ENCODE data around the gene ADAM8. TPM values are rescaled to one million over a fixed set of nuclear protein-coding genes. Genes with fewer than 3 reads are reported as not detected.
"Not testable (repeated sequence)": the region's sequence is repeated elsewhere in the genome, so short reads cannot be mapped to it uniquely, and the experiment has no call there.

ADAM8 gene
- total RNA-seq, 1 donor from 2014 or later, result 2.5 TPM

DNA sequence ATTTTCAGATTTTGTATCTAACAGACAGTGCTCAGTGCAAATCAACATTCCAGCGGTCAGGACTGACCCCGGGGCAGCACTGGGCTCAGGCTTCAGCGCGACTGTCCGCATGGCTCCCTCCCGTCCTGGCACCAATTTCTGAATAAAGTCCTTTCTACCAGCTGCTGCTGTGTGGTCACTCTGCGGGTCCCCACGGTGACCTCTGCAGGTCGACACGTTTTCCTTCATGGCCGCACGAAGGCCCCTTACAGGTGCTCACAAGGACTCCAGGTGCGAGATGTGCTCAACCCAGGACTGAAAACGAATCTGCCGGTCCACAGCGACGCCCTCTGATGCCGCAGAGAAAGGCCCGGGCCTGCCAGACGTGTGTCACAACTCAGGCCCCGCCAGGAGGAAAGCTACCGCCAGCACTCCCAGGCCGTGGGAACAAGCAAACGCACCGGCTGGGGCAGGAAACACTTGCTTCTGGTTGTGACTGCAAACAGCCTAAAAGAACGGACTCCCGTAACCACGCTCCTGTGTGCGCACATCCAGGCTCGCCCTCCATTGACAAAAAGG, 50.3 kb downstream of the ADAM8 start:
- DNase-seq (no peak), ATAC-seq (ENCODE audit: poor library complexity) (no peak)
- intact Hi-C loops (cut with DNase I), result no loop called here

DNA sequence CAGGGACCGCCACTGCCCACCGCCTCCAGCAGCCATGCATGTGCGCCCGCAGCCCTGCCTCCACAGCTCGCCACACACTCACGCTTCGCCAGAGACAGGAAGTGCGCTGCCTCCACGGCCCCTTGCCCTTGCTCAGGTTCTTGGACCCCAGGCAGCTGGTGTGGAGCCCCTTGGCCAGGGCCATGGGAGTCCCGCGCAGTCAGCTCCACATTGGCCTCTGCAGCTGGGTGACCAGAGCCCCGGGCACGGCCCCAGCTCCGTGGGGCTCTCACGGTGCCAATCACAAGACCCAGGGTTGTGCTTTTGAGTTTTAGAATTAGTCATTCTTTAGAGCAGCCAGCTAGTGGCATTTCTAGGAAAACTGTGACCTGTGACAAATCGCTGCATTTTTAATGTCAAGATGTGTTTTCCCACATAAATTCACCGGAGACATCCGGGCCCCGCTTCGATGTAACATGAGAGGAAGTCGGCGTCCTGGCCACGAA, 50.9 kb downstream of the ADAM8 start:
- DNase-seq (no peak), ATAC-seq (ENCODE audit: poor library complexity) (no peak)
- intact Hi-C loops (cut with DNase I), result no loop called here

DNA sequence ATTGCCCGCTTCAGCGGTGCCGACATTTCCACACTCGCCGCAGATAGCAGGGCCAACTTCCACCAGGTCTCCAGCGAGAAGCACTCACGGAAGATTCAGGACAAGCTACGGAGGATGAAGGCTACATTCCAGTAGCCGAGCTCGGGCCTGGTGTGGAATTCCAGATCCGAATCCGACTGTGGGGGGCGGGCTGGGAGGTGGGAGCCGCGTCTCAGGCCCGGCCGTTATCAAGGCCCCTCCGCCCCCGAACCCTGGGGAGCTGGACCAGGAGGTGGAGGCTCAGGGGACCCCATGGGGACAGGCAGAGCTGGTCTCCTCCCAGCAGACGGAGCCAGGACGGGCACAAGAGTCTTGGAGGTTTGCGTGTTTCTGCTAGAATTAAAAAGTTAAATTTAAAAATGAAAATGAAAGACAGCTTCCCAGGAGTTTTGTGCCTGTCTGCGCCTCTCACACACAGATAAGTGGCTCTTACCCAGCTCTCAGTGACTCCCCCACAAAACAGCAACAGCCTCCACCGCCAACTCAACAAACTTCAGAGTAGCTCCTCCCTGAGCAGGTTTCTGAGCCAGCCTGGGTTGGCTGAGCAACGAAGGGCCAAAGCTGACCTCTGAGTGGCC, 51.8 kb downstream of the ADAM8 start:
- DNase-seq, result no peak
- no peak for ATAC-seq (ENCODE audit: poor library complexity)
- intact Hi-C loops (cut with DNase I), result no loop called here

DNA sequence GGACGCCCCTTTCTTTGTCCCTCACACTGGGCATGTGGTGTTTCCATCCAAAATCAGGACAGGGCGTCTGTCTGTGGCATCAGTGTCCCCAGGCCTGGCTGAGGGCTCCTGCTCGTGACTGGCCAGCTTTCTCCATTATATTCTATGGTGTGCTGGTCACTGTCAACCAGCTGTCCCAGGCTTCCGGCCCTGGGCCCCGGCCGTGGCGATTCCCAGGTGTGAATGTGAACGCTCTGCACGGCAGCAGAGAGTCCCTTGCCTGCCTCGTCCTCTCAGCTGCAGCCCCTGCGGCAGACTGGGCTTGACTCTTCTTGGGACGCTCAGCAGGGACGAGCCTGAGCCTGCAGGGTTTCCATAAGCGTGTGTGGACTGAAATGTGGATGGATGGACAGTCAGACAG, 52.6 kb downstream of the ADAM8 start:
- ATAC-seq (ENCODE audit: poor library complexity) (no peak), DNase-seq (no peak)
- intact Hi-C loops (cut with DNase I), result no loop called here

DNA sequence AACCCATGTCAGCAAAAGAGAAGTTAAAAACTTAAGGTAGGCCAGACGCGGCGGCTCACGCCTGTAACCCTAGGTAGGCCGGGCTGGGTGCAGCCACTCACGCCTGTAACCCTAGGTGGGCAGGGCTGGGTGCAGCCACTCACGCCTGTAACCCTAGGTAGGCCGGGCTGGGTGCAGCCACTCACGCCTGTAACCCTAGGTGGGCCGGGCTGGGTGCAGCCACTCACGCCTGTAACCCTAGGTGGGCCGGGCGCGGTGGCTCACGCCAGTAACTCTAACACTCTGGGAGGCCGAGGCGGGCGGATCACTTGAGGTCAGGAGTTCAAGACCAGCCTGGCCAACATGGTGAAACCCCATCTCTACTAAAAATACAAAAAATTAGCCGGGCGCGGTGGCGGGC, 54.9 kb downstream of the ADAM8 start:
- not testable (repeated sequence) for ATAC-seq (ENCODE audit: poor library complexity)

DNA sequence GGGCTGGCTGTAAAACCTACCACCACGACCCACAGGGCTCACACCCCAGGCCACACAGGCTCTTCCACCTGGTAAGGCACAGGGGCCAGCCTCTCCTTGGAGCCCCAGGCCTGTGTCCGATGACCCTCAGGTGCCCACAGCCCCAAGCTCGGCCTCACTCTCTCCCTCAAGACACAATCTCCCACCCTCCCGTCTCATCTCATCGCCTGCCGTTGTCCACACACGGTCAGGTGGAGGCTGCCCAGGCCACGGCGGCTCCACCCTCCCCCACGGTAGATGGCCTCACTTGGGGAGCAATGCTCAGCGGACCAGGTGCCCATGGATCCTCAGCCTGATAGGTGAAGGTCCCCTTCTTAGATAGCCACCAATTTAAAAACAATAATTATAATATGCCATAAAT, 55.3 kb downstream of the ADAM8 start:
- intact Hi-C loops (cut with DNase I), result no loop called here
- ATAC-seq (ENCODE audit: poor library complexity) (no peak), DNase-seq (no peak)

More for the DNA sequence above, 54.9 kb downstream of the ADAM8 start:
- DNase-seq; intact Hi-C loops (cut with DNase I): not testable (repeated sequence)

DNA sequence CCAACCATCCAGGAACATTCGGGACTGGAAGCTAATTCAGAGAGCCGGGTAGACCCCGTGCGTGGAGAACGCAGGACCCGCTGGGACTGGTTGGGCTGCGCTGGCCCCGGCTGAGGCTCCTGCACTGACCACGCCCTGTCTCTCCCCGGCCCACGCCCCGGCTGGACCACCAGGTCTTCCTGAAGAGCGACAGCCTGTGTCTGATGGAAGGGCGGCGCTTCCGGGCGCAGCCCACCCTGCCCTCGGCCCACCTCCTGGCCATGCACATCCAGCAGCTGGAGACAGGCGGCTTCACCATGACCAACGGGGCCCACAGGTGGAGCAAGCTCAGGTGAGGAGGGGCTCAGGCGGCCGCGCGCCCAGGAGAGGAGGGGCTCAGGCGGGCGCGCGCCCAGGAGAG, 56.9 kb downstream of the ADAM8 start:
- no peak for ATAC-seq (ENCODE audit: poor library complexity)
- intact Hi-C loops (cut with DNase I), result no loop called here
- no peak for DNase-seq

DNA sequence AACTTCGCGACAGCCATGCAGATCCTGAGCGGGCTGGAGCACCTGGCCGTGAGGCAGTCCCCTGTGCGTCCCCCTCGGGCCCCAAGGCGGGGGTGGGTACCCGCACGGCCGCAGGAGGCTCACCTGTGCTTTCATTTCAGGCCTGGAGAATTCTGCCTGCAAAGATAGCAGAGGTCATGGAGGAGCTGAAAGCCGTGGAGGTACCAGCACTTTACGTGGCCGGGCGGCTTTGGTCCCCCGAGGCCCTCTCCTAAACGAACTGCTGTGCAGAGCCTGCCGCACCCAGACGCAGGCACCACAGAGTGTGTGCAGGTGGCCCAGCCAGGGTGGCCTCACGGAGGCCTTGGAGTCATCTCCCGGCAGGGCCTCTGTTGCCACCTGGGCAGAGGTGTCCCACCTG, 57.8 kb downstream of the ADAM8 start:
- intact Hi-C loops (cut with DNase I), result no loop called here
- DNase-seq, result no peak
- no peak for ATAC-seq (ENCODE audit: poor library complexity)

DNA sequence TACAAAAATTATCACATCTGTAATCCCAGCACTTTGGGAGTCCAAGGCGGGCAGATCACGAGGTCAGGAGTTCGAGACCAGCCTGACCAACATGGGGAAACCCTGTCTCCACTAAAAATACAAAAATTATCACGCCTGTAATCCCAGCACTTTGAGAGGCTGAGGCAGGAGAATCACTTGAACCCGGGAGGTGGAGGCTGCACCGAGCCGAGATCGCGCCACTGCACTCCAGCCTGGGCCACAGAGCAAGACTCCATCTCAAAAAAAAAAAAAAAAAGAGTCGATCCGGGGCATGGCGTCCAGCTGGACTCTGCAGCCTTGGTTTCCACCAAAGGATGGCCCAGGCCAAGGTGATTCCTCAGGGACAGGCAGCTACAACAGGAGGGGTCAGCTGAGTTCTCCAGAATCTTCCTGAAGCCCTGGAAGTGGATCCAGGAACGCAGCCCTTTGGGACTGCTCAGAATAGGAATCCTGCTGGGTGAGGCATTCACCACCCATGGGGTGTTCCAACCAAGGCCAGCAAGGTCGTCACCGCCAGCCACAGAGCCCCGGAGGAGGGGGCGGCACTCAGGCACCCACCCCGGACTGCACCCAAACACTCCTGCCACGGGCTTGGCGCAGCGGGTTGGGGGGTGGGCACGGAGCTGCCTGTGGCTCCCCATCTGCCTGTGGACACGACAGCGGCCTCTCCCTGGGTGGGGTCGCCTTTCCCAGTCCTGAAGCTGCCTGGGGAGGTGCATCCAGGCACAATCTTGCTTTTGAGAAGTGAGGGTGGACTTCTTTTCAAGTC, 58.7 kb downstream of the ADAM8 start:
- ATAC-seq (ENCODE audit: poor library complexity) (no peak), DNase-seq (no peak)

DNA sequence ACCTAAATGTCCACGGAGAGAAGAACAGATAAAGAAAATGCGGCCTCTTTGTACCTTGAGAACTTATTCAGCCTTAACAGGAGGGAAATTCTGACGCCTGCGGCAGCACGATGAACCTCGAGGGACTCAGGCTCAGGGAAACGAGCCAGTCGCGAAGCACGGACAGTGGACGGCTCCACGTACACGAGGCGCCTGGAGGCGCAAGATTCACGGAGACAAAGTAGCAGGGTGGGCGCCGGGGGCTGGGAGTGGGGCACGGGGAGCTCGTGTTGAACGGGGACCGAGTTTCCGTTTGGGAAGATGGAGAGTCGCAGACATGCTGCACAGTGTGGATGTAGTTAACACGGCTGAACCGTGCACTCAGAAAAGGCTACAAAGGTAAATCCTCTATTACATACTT, 59.9 kb downstream of the ADAM8 start:
- ATAC-seq (ENCODE audit: poor library complexity), result no peak
- intact Hi-C loops (cut with DNase I), result no loop called here
- no peak for DNase-seq

More for the DNA sequence above, 58.7 kb downstream of the ADAM8 start:
- intact Hi-C loops (cut with DNase I), result no loop called here

DNA sequence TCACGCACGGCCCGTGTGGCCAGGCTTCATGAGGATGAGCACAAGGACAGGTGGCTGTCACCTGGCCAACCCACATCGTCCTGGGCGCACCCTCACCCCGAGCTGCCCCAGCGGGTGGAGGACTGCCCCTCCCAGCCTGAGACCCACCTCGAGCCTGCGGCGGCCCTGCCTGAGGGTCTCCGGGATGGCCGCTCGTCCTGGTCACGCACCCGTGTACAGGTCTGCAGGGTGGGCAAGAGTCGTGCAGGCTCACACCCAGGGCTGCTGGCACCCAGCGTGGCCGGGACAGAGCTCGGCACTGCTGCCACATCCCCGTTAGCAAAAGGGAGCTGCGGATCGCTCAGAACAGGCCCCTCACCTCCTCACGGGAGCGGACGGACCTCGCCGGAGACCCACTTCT, 61.1 kb downstream of the ADAM8 start:
- intact Hi-C loops (cut with DNase I), result no loop called here
- ATAC-seq (ENCODE audit: poor library complexity) (no peak), DNase-seq (no peak)

DNA sequence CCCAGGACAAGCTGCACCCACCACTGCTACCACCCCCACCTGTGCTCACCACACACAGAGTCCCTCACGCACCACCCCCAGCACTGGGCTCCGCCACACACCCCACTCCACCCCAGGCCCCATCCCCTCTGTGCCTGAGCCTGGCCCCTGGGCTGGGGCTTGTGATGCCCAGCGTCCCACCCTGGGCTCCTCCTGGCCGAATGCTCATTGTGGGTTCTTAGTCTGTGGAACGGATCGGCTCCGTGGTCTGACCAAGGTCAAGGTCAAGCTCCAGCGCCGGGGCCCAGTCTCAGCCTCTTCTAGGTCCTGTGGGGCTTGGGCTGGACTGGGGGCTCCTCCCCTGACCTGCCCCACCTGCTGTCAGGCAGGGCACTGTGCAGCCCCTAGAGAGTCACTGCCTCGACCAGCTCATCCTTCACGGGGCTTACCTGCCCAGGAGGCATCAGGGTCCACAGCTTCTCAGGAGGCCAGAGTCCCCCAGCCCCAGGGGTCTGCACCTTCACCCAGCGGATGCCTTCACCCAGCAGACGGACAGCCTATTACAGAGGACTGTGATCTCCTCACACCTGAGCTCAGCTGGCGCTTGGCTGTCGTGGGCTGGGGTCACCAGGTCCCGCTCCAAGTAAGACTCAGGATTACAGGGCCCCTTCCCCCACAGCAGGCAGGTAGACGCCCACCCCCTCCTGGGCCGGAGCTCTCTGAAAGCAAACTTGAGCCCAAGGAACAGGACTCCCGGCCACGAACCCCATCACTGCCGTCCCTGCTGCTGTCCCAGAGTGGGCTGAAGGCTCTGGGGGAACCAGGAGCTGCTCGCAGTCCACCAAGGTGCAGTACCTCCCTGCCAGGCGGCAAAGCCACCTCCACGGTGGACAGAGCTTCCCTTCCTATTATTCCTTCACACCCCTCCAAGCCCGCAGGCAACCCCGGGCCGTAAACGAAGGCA, 61.9 kb downstream of the ADAM8 start:
- DNase-seq, result no peak
- ATAC-seq (ENCODE audit: poor library complexity), result no peak
- intact Hi-C loops (cut with DNase I), result no loop called here

DNA sequence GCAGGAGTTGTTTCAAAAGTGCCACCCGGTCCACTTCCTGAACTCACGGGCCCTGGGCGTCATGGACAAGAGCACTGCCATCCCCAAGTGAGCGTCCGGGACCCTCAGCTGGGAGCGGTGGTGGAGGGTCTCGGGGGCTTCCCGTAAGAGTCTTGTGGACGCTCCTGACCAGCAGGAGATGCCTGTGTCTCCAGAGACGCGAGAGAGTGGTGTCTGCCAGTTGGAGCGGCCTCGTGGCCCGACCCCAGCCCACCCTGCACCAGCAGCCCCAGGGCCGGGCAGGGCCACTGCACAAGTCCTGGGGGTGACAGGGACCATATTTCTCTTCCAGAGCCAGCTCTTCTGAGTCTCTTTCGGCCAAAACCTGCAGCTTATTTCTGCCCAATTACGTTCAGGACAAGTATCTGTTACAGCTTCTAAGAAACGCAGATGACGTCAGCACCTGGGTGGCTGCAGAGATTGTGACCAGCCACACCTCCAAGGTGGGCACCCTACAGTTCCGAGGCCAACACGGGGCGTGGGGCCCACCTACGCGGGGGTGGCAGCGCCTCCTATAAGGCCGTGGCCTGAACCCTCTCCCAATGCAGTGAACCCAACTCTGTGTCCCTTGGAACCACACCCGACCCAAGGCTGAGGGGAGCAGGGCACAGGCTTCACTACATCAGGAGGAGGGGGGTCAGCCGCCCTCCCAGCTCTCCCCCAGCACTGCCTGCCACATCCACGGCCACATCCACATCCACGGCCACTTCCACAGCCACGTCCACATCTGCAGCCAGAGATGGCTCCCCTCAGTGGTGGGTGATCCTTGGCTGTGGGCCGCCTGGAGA, 62.8 kb downstream of the ADAM8 start:
- intact Hi-C loops (cut with DNase I), result no loop called here
- no peak for ATAC-seq (ENCODE audit: poor library complexity)
- no peak for DNase-seq

DNA sequence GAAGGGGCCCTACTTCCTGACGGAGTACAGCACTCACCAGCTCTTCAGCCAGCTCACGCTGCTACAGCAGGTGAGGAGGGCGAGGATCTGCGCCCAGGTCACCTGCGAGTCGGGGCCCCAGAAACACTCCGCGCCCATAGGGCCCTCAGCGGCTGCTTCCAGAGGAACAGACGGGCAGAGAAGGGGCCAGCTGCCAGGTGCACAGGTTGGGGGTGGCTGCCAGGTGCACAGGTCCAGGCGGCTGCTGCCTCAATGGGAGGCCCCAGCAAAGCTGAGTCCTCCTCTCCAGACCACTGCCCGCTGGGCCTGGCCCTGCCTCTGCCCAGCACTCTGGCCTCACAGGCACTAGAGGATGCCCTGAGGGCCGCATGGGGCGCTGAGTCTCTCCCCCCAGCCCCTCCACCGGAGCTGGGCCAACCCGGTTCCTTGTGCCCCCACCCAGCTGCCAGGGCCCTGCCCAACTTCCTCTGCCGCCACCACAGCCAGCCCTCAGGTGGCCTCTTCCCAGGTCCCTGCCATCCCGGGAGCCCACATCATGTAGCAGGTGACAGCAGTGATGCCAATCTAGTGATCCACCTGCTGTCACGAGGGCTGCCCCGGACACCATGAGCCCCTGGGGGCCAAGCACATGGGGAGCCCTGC, 63.7 kb downstream of the ADAM8 start:
- no peak for ATAC-seq (ENCODE audit: poor library complexity)
- no peak for DNase-seq

More for the DNA sequence above, 63.7 kb downstream of the ADAM8 start:
- intact Hi-C loops (cut with DNase I), result no loop called here

Data from Right ventricle myocardium superior (tissue), 1 donor.